ENCODE results near the gene PLA2G4C.

The PLA2G4C gene

GRCh38 chr19:48147597-48148175 lies 37.1 kb upstream of the PLA2G4C start:
- H3K4me3 ChIP-seq (ENCODE audit: control insufficient read depth, low read depth, low read length), result no peak overlapping the region
- TF ChIP-seq CTCF (conservative IDR thresholded peaks at IDR 0.05; ENCODE audit: control insufficient read depth, insufficient read depth, low read depth, low read length), result no peak
- DNase-seq (ENCODE audit: low read depth), result no peak

- no peak for TF ChIP-seq CTCF (conservative IDR thresholded peaks at IDR 0.05; ENCODE audit: control insufficient read depth, insufficient read depth, low read depth, low read length)
- no peak overlapping the region for H3K4me3 ChIP-seq (ENCODE audit: control insufficient read depth, low read depth, low read length)
- DNase-seq (ENCODE audit: low read depth), result no peak
Observed at GRCh38 chr19:48139053-48139452, 28.4 kb upstream of the PLA2G4C start.

GRCh38 chr19:48137411-48137810 lies 26.8 kb upstream of the PLA2G4C start:
- H3K4me3 ChIP-seq (ENCODE audit: control insufficient read depth, low read depth, low read length), result no peak overlapping the region
- no peak for DNase-seq (ENCODE audit: low read depth)
- no peak for TF ChIP-seq CTCF (conservative IDR thresholded peaks at IDR 0.05; ENCODE audit: control insufficient read depth, insufficient read depth, low read depth, low read length)

- no peak for DNase-seq (ENCODE audit: low read depth)
- no peak overlapping the region for H3K4me3 ChIP-seq (ENCODE audit: control insufficient read depth, low read depth, low read length)
- no peak for TF ChIP-seq CTCF (conservative IDR thresholded peaks at IDR 0.05; ENCODE audit: control insufficient read depth, insufficient read depth, low read depth, low read length)
Observed at GRCh38 chr19:48136547-48136946, 25.9 kb upstream of the PLA2G4C start.

- no peak for DNase-seq (ENCODE audit: low read depth)
- no peak for TF ChIP-seq CTCF (conservative IDR thresholded peaks at IDR 0.05; ENCODE audit: control insufficient read depth, insufficient read depth, low read depth, low read length)
- H3K4me3 ChIP-seq (ENCODE audit: control insufficient read depth, low read depth, low read length), result no peak overlapping the region
Observed at GRCh38 chr19:48135411-48135810, 24.8 kb upstream of the PLA2G4C start.

GRCh38 chr19:48133094-48133493 lies 22.5 kb upstream of the PLA2G4C start:
- DNase-seq (ENCODE audit: low read depth), result no peak
- no peak for TF ChIP-seq CTCF (conservative IDR thresholded peaks at IDR 0.05; ENCODE audit: control insufficient read depth, insufficient read depth, low read depth, low read length)
- H3K4me3 ChIP-seq (ENCODE audit: control insufficient read depth, low read depth, low read length), result no peak overlapping the region

GRCh38 chr19:48127561-48127960 lies 16.9 kb upstream of the PLA2G4C start:
- H3K4me3 ChIP-seq (ENCODE audit: control insufficient read depth, low read depth, low read length), result no peak overlapping the region
- DNase-seq (ENCODE audit: low read depth), result no peak
- no peak for TF ChIP-seq CTCF (conservative IDR thresholded peaks at IDR 0.05; ENCODE audit: control insufficient read depth, insufficient read depth, low read depth, low read length)

Measured in fibroblast of mammary gland (primary cell).